Esophagus squamous epithelium (tissue), 5 donors: ENCODE data around the gene HYDIN. TPM values are rescaled to one million over a fixed set of nuclear protein-coding genes. Genes with fewer than 3 reads are reported as not detected.

Experiments
- DNase-seq: peaks from one replicate; lab custom pipeline; 2025; lab: John Stamatoyannopoulos, UW
- H3K27ac ChIP-seq, 4 donors: fragments of 200-600 bp; sonication (generic); one replicate each; pipeline ENCODE4 v1.5.1; 2016 to 2019; ENCODE audit warnings: mild to moderate bottlenecking in 1 of 4
- H3K27me3 ChIP-seq, 4 donors: fragments of 200-600 bp; sonication (generic); 1 replicate in 3 of 4; 2 replicates in 1 of 4; pipeline versions ENCODE4 v1.5.1 to v1.6.0; 2017 to 2021; ENCODE audit warnings: antibody characterized with exemption in 1 of 4
- H3K36me3 ChIP-seq, 3 donors: fragments of 200-600 bp; sonication (generic); one replicate each; pipeline ENCODE4 v1.5.1; 2016 to 2019
- H3K4me1 ChIP-seq, 3 donors: fragments of 200-600 bp; sonication (generic); one replicate each; pipeline ENCODE4 v1.5.1; 2017 to 2019
- H3K4me3 ChIP-seq, 4 donors: fragments of 200-600 bp; sonication (generic); 1 replicate in 3 of 4; 2 replicates in 1 of 4; pipeline ENCODE4 v1.5.1; 2016 to 2019; ENCODE audit warnings: mild to moderate bottlenecking in 2 of 4, moderate library complexity in 1 of 4
- H3K9me3 ChIP-seq, 3 donors: fragments of 200-600 bp; sonication (generic); one replicate each; pipeline ENCODE4 v1.5.1; 2016 to 2019
- POLR2A ChIP-seq, 4 donors: fragments of 450-650 bp; IDR thresholded peaks; one replicate each; pipeline ENCODE4 v1.6.1; 2017; ENCODE audit warnings: antibody characterized with exemption in 4 of 4, mild to moderate bottlenecking in 4 of 4, moderate library complexity in 3 of 4
- WGBS, 2 donors: methylation state at CpG; one replicate each; pipeline ENCODE4 v1.1.5; 2018; 5-methylcytosine and 5-hydroxymethylcytosine counted together
- intact Hi-C: fragments of 100-400 bp; cut with DNase I; formaldehyde crosslinking; loops from one replicate; pipeline ENCODE4 v1.15.0; 2022
- small RNA-seq, 4 donors: library from RNA; depleted of rRNA; stranded (forward); fragments of <200 nt; gene quantifications; one replicate each; pipeline ENCODE3, GENCODE V24; 2016
- total RNA-seq, 4 donors: library from RNA; depleted of rRNA; stranded (reverse); fragments of >200 nt; gene quantifications; one replicate each; pipeline ENCODE4 v1.1.0, GENCODE V29; 2016
- TF ChIP-seq, protein P1 (sequence below), 6 experiments: fragments of 450-650 bp in 4 of 6; fragments of 200-600 bp in 2 of 6; sonication (generic) in 2 of 6; IDR thresholded peaks; one replicate each; pipeline ENCODE4 v1.5.1; 2016 to 2019; ENCODE audit warnings: antibody characterized with exemption in 6 of 6, mild to moderate bottlenecking in 4 of 6, moderate library complexity in 4 of 6
- donor health status: DM: yes; HTN: yes; CAD: no.

Gene HYDIN
- total RNA-seq, 4 donors from 2014 or later = 0.23 to 2.4 (median 0.38) TPM; not detected in 1

GRCh38 chr16:70759666-70760065 is 470.9 kb downstream of the HYDIN start:
- intact Hi-C loops = no loop called here
- TF ChIP-seq, protein P1, sequence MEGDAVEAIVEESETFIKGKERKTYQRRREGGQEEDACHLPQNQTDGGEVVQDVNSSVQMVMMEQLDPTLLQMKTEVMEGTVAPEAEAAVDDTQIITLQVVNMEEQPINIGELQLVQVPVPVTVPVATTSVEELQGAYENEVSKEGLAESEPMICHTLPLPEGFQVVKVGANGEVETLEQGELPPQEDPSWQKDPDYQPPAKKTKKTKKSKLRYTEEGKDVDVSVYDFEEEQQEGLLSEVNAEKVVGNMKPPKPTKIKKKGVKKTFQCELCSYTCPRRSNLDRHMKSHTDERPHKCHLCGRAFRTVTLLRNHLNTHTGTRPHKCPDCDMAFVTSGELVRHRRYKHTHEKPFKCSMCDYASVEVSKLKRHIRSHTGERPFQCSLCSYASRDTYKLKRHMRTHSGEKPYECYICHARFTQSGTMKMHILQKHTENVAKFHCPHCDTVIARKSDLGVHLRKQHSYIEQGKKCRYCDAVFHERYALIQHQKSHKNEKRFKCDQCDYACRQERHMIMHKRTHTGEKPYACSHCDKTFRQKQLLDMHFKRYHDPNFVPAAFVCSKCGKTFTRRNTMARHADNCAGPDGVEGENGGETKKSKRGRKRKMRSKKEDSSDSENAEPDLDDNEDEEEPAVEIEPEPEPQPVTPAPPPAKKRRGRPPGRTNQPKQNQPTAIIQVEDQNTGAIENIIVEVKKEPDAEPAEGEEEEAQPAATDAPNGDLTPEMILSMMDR (IDR thresholded peaks at IDR 0.05) = no peak
- TF ChIP-seq POLR2A (IDR thresholded peaks at IDR 0.05) = no peak
- H3K27ac ChIP-seq = peak overlapping the region; percentile 74 to 80 (median 80)
- H3K36me3 ChIP-seq = peaks cover 9 to 64% (median 9%) of the 10 kb centered on the region in 3 donors
- H3K27me3 ChIP-seq = no peaks in the 10 kb centered on the region
- H3K4me1 ChIP-seq = peaks cover 4 to 61% (median 29%) of the 10 kb centered on the region in 3 donors
- 87 to 95% methylated on average over 9 of the region's 9 CpGs for WGBS, 2 donors
- no peak for DNase-seq
- H3K9me3 ChIP-seq = no peaks in the 10 kb centered on the region
- no peak overlapping the region for H3K4me3 ChIP-seq

DNA sequence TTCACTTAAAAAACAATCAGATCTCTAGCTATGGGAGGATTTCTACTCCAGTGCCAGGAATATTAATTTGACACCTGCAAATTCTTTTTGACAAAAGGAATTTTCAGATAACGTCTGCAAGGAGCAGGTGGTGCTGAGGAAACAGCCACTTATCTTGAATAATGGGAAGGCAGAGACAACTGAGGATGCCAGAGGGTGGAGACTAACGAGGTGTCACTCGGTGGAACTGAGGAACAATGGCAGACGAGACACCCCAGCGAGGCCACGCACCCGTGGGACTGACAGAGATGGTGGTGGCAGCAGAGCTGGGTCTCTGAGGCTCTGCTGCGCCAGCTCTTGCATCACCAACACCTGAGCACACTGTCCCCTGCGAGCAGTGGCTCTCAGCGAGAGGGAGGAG is 471.7 kb downstream of the HYDIN start:
- 78 to 91% methylated on average over 7 to 10 of the region's 10 CpGs for WGBS, 2 donors
- DNase-seq = no peak
- no peaks in the 10 kb centered on the region for H3K27me3 ChIP-seq
- no peaks in the 10 kb centered on the region for H3K9me3 ChIP-seq
- no peak for TF ChIP-seq POLR2A (IDR thresholded peaks at IDR 0.05)
- TF ChIP-seq, protein P1 (IDR thresholded peaks at IDR 0.05) = no peak
- intact Hi-C loops = no loop called here
- H3K27ac ChIP-seq = peak overlapping the region in 1 of 4 donors; percentile 80
- no peak overlapping the region for H3K4me3 ChIP-seq
- peaks cover 9 to 63% (median 9%) of the 10 kb centered on the region in 3 donors for H3K36me3 ChIP-seq
- peaks cover 6 to 70% (median 31%) of the 10 kb centered on the region in 3 donors for H3K4me1 ChIP-seq

Small RNA genes within 50 kb of the gene (small RNA-seq; reads per million reads assigned to genes)
- gene RNU6ATAC25P = 0 reads per million in 4 donors

Other genes with a start within 250 kb of the HYDIN start
- 10 to 100 TPM; 18.1 to 39.4 (median 29.3) TPM for gene CMTR2, start 58.7 kb upstream of the HYDIN start, total RNA-seq
- 1 to 10 TPM in 3 of 4 donors, under 1 TPM in 1; 0.35 to 3.8 (median 2.4) TPM for gene CALB2, start 128.0 kb upstream of the HYDIN start, total RNA-seq
- gene TLE7, start 211.3 kb upstream of the HYDIN start, total RNA-seq = not detected
- 1 to 10 TPM; 2.5 to 7.4 (median 3.4) TPM for gene ZNF23, start 231.5 kb upstream of the HYDIN start, total RNA-seq